ENCODE results near the gene CCDC192.

CCDC192 gene

DNA sequence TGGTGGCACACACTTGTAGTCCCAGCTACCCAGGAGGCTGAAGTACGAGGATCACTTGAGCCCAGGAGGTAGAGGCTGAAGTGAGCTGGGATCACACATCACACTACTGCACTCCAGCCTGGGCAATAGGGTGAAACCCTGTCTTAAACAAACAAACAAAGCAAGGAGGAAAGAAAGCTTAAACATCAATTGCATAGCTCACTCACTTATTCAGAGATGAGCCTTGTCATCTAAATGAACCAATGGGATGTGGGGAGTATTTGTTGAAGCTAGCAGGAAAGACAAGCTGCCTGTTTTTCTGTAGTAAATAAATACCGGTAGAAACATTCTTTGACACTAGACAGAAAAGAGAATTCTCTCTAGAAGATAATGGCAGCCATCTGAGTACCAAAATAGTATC, 219.4 kb downstream of the CCDC192 start:
- DNase-seq (ENCODE audit: low spot score) = no peak

DNA sequence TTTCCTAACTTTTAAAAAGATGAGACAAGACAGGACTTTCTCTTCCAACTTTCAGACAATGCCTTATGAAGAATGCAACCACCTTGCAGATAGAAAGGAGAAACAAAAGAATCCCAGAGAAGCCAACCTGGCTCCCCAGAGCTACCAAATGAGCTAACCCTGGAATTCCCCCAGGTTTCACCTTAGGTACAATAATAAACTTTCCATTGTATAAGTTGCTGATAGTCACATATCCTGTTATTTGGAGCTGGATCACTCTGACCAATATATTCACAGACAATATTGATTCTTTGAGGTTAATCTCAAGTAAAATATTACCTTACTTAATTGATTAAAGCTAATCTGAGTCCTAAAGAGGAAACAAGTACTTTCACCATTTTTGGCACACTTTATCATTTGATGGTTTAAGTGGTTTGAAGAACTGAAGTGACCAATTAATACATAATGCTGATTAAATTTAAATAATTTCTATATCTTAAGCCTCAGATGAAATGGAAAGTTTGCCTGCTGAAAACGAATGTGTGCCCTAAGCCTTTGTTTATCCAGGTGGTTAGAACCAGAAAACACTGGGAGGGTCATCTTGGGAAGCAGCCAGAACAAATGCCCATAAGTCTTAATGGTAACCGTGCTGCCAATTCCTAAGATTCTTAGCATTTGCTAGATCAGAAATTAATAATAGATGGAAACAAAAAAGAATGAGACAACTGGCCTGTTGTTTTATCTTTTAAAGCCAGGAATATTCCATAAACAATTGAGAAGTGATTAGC, 220.8 kb downstream of the CCDC192 start:
- DNase-seq (ENCODE audit: low spot score) = no peak

DNA sequence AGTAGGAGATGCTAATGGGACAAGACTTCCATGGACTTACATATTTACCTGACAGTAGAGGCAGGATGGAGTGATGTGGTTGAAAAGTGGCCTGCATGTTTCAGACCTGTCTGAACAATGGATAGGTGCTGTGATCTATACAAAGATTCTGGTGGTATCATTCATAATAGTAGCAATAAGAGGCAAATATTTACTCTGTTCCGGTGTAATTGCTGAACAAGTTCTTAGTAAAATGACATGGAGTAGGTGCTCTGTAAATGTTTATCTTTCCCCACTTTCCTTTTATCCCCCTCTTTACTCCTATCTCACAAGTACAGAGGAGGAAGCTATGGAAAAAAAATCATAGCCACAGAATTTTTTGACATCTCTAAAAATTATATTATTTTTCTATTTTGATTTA, 221.4 kb downstream of the CCDC192 start:
- DNase-seq (ENCODE audit: low spot score) = no peak

DNA sequence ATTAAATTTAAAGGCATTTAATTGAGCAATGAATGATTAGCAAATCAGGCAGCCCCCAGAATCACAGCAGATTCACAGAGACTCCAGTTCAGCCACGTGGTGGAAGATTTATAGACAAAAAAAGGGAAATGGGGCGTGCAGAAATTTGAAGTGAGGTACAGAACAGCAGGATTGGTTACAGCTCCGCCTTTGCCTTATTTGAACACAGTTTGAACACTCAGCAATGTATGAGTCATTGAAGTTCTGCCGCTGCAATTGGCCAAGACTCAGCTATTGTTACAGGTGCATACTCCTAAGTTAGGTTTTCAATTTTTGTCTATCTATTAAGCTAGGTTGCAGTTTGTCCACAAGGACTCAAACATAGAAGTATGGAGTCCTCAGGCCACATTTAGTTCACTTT, 222.7 kb downstream of the CCDC192 start:
- no peak for DNase-seq (ENCODE audit: low spot score)

DNA sequence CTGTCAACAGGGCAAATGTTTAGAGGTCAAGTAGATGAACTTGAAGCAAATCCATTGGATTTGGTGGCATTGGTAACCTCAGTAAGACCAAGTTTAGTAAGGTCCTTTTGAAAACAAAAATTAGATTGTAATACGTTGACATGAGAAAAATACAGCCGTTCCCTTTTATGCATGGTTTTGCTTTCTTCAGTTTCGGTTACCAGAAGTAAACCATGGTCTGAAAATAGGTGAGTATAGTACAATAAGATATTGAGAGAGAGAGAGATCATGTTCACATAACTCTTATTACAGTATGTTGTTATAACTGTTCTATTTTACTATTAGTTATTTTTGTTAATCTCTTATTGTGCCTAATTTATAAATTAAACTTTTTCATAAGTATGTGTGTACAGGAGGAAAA, 223.8 kb downstream of the CCDC192 start:
- DNase-seq (ENCODE audit: low spot score) = no peak

DNA sequence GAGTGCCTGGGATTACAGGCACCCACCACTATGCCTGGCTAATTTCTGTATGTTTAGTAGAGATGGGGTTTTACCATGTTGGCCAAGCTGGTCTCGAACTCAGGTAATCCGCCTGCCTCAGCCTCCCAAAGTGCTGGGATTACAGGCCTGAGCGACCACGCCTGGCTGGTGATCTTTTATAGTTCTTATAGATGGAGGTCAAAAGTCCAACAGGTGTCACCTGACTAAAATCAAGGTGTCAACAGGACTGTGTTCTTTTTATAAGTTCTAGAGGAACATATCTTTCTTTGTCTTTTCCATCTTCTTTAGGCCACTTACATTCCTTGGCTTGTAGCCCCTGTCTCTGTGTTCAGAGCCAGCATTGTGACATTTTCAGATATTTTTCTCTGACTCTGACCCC, 224.9 kb downstream of the CCDC192 start:
- DNase-seq (ENCODE audit: low spot score) = no peak

DNA sequence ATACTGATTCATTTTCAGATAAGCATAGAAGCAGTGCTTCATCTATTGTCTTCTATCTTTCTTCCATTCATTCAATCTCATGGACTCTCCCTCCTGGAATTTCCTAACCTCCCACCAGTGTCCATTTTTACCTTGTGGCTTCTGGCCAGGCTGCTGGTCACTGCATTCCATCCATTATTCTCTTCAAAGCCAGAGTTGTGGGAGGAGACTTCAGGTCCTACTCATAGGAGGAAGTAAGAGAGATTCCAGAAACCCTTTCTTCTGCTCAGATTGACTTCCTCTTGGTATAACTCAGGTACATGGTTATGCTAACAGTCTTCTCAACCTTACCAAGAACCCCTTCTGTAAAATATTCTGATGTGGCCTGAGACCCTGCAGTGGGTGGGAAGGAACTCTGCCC, 227.1 kb downstream of the CCDC192 start:
- DNase-seq (ENCODE audit: low spot score) = no peak

DNA sequence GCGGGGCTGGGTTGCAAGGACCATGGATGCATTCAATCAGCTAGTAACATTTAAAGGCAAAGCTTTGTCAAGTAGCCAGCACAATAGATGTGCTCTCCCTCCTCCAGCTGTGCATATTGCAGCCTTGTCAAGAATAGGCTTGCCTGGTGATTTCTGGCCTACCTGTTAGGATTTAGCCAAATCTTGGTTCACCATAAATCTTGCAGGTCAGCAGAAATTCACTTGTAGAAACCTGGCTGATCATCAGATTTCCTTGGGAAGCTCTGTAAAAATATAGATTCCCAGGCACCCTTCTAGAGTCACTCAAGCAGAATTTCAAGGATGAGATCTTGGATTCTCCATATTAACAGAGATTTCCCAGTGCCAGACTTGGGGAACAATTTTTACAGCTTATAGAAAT, 228.2 kb downstream of the CCDC192 start:
- no peak for DNase-seq (ENCODE audit: low spot score)

DNA sequence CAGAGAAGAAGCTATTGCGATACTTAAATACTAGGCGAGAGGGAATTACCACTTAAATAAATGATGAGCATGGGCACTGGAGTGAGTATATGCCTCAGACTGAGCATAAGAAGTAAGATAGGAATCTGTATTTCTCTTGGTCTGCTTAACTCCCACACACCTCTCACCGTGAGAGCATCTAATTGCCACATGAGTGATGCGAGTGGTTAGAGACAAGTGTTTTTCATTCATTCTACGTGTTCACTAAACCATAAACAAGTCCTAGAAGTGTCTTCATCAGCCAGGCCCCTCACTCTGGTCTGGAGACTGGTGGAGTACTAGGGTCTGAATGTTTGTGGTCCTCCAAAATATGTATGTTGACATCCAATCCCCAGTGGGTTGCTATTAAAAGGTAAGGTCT, 230.2 kb downstream of the CCDC192 start:
- DNase-seq (ENCODE audit: low spot score) = no peak

DNA sequence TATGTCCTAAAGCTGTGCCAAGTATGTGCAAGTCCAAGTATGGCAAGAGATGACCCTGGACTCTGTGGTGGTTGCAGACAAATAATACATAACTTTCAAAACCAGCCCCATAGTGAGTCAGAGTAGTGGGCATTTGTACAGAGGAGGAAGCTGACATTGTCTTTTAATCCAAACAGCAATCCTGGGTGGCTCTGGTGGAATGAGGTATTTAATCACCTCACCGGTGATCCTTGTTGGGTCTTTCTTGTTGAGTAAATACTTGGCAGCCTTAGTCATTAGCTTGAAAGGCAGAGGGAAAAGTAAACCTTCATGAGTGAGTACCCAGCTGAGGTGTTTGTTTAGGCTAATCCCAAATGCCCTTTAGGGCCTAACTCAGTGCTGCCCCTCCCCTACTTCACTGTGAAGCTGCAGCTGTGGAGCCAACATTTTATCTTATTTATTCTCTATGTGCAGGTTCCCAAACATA, 231.6 kb downstream of the CCDC192 start:
- DNase-seq (ENCODE audit: low spot score) = no peak

DNA sequence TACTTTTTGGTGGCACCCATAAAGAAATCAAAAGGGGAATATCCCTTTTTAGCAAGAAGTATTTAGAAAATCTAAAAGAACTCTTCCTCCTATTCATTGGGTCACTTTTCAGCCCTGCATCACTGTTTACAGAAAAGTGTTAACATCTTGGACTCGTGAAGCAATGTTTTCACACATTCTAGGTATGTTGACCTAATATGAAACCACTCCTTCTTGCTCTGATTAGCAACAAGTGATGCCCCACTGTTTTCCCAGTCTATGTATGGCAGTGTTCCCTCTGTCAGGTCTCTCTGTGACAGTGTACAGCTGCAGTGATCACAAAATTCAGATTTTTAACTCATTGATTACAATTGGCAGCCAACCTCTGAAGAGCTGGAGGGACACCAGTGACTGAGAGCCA, 232.2 kb downstream of the CCDC192 start:
- no peak for DNase-seq (ENCODE audit: low spot score)

DNA sequence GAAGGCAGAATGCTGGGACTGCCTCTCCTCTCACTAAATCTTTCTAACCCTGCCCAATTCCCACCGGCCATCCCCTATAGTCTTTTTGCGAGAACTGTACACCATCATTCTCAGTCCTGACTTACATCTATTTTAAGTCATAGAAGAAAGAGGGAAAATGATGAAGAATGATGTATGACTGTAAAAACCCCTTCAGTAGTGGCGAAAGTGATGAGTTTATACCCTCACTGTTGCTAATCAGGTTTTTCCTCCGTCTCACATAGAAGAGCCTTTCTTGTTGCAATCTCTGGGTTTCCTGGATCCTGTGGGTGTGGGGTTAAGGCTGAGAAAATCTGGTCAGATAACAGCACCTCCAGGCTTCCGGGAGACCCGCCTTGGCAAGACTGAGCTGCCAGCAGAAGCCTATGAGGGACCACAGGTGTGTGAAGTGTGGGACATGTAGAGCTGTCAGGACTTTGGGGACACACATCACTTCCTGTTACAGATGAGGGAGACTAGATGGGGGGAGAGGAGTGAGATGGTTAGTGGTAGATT, 233.3 kb downstream of the CCDC192 start:
- no peak for DNase-seq (ENCODE audit: low spot score)

DNA sequence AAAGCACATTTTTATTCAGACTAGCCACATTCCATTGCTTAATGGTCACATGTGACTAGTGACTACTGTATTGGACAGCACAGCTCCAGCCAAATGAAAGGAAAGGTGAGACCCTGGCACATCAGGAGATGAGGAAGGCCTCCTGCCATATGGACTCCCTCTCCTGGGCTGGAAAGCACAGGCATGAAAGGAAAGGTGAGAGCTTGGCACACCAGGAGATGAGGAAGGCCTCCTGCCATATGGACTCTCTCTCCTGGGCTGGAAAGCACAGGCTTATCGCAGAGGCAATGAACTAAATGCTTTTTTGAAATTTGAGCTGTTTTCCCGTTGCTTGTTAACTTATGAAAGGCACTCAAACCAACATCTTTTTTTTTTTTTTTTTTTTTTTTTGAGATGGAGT, 235.6 kb downstream of the CCDC192 start:
- DNase-seq (ENCODE audit: low spot score) = peak; percentile 93

DNA sequence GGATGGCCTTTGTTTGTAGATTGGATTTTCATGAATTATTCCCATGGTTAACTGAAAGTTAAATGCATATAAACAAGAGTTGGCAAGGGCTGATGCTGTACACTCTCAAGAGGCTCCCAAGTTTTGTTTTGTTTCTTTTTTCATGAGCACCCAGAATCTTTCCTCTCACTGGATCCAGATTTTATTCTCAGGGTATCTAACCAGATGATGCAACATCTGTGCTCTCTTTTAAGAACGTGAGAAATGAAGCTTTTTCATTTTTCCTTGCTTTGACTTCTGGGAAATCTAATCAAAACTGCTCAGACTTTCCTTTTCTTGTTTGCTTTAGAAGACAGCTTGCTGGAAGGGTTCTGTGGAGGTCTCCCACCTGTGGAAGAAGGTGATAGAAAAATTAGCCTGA, 237.7 kb downstream of the CCDC192 start:
- no peak for DNase-seq (ENCODE audit: low spot score)

DNA sequence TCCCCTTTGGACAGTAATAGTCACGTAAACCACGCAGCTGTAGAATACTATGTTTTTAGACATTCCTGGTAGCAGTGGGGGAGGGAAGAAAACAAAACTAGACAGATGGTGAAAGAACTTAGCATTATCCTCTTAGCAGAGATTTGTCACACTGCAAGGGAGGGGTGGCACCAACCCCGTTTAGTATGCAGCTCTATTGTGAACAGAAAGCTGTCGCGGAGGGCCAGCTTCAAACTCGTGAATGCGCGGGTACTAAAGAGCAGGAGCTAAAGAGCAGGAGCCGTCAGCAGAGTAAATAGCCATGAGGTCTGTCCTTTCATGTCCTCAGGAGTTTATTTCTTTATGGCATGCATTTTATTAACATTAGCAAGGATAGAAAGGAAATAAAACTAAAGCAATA, 238.5 kb downstream of the CCDC192 start:
- DNase-seq (ENCODE audit: low spot score) = peak; percentile 24

DNA sequence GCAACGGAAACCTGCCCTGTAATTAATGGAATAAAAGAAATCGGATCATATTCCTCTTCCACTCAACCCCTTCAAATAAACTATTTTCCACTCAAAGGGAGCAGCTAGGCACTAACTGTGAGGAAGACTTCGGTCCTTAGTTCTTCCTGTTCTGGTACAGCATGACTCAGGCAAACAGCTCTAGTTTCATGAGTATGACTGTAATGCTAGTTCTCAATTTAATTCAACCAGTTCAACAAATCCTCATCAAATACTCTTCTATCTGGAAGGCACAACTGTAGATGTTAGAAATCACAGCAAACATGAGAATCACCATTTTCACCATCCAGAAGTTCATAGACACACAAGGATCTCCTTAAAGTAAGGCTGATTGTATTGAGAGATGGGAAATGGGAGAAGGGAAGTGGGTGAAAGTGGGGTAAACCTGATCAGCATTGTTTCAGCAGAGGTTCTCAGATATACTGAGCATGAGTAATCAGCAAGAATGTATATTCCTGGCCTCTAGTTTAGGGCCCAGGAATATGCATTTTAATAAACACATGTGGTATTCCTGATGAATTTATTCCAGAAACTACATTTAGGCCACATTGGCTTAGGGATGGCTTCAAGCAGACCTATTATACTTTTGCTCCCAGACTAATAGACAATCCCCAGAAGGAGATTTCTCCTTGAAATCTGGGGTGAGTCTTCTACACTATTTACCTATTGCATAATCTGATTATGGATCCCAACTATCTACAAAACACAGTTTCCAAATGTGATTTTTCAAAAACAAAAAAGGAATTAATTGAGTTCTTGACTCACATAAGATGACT, 239.3 kb downstream of the CCDC192 start:
- DNase-seq (ENCODE audit: low spot score) = no peak

DNA sequence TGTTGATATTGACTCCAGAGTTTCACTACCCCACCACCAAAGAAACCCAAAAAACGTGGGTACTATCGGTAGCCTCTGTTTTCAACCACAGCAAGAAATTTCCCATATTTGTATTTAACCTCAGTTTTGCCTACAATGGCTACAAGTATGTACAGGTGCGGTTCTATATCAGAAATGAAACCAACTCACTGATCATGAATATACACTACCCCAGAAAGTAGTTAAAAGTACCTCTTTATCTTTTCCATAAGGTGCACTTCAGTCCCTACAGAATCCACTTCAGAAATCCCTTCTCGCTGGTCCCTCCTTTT, 239.8 kb downstream of the CCDC192 start:
- DNase-seq (ENCODE audit: low spot score) = no peak

DNA sequence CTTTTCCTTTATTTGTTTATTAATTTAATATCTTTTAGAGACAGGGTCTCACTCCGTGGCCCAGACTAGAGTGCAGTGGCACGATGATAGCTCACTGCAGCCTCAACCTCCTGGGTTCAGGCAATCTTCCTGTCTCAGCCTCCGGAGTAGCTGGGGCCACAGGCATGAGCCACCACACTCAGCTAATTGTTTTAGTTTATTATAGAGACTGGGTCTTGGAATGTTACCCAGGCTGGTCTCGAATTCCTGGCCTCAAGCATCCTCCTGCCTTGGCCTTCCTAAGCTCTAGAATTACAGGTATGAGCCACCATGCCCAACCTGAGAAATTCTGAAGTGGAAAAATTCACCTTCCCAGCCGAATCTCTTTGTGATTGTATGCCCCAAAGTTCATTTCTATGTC, 240.9 kb downstream of the CCDC192 start:
- DNase-seq (ENCODE audit: low spot score) = no peak

DNA sequence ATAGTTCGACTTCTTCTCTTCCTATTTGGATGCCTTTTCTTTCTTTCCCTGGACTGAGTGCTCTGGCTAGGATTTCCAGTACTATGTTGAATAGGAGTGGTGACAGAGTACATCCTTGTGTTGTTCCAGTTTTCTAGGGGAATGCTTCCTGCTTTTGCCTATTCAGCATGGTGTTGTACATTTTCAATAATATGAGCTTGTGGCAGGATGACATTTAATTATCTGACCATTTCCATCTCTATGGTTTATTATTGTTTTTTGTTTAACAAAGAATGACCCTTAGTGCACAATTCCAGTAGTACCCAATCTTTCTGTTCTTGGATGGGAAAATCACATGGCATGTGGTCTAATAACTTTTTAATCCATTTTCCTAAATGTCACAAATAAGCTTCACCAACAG, 244.8 kb downstream of the CCDC192 start:
- DNase-seq (ENCODE audit: low spot score) = no peak

DNA sequence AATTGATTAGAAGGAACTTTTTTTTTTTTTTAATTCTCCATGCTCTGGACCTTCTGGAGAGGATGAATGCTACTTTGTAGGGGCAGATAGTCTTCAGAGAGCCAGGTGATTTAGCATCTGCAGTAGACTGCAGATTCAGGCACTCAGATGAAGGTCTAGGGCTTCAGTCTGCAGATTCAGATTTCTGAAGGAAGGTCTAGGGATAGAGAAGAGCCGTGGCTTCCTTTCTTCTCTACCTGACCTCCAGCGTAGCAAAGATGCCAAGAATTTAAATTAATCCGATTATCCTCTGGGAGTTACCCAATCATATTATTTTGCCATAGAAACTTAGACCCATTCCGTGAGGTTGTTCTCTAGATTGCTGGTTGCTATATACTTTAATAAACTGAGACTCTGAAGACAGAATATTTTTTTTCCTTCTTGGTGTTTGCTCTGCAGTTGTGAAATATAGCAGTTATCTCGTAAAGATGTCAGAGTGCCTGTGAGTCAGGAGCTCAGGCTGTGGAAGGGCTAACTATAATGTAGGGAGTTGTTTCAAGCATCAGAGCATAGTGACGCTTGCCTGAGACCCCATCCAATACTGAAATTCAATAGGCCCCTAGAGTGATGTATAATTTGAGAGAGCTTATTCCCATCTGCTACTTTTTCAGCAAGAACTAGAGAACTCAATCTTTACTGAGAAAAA, 247.7 kb downstream of the CCDC192 start:
- DNase-seq (ENCODE audit: low spot score) = no peak

DNA sequence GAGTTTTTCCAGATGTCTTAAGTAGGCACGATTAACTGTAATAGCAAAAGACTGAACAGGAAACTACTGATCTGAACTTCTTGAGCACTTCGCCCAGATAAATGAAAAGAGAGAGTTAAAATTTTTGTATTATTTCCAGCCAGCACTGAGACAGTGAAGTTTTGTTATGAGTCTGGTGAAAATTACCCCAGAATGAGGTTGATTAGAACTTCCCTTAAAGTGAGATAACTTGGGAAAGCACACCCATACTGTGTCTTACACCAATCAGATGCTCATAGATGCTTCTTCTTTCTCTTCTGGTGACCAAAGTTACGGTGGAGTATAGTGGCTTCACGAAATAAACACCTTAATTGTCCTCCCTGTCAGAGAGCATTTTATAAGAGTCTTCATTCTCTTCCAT, 248.6 kb downstream of the CCDC192 start:
- no peak for DNase-seq (ENCODE audit: low spot score)

DNA sequence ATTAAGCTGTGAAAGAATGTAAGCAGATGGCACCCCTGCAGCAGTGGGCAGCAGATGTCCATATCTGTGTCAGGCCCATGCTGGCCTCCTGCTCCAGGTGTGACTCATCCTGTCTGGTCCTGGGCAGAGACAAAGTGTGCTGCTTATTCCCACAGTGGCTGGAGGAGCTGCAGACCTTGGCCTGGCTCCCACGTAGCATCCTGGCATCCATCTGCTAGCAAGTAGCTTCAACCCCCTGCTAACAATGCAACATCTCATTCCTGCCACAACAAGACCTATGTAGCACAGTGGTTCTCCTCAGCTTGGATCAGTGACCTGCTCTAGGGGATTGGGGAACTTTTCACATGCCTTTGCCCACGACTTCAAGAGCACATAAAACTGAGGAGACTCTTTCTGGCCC, 254.0 kb downstream of the CCDC192 start:
- peak; percentile 90 for DNase-seq (ENCODE audit: low spot score)

DNA sequence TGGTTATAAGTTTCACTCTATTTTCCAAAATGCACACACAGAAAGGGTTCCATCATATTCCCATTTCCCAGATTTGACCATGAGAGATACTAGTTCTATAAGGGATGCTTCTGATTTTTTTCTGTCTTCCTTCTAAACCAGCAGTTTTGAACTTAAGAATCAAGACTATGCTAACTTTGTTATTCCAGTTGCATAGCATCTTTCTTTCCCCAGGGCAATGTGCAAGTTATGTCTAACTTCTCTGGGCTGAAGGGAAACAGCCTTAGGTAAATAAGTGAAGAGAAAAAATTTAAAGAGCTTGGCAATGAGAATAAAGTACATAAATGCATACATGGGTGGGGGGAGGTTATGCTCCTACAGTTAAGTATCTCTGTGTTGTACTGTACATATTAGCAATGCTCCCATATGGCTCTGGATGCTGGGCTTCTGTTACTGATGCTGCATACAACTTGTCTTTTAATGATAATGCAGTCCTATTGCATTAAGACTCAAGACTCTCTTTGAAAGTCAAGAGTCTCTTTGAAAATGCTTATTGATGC, 254.6 kb downstream of the CCDC192 start:
- DNase-seq (ENCODE audit: low spot score) = peak; percentile 29

Data from cerebellar cortex (tissue), 1 donor.